Loucy (cell line): ENCODE measurements around the gene INHA.

Experiments used
- H2AFZ ChIP-seq: fragments of 200-600 bp; sonication (generic); 2 replicates; pipeline ENCODE4 v1.6.0; 2016; ENCODE audit warnings: antibody characterized with exemption, mild to moderate bottlenecking, low read length, moderate library complexity
- H3F3A ChIP-seq: fragments of 200-600 bp; 2 replicates; pipeline ENCODE4 v1.6.0; 2016; ENCODE audit warnings: antibody characterized with exemption, low read depth, mild to moderate bottlenecking
- H3K27me3 ChIP-seq: fragments of 200-600 bp; sonication (generic); 2 replicates; pipeline ENCODE4 v1.6.1; 2014; ENCODE audit warnings: low read length, mild to moderate bottlenecking; ENCODE audit not compliant: insufficient read depth, poor library complexity, severe bottlenecking
- H3K36me3 ChIP-seq: fragments of 200-600 bp; sonication (generic); 2 replicates; pipeline ENCODE4 v1.6.1; 2016; ENCODE audit warnings: low read length; ENCODE audit not compliant: insufficient read depth
- H3K4me1 ChIP-seq: fragments of 200-600 bp; sonication (generic); 2 replicates; pipeline ENCODE4 v1.5.1; 2014; ENCODE audit warnings: low read length, mild to moderate bottlenecking; ENCODE audit not compliant: insufficient read depth, poor library complexity, severe bottlenecking
- H3K4me2 ChIP-seq: fragments of 200-600 bp; sonication (generic); 2 replicates; pipeline ENCODE4 v1.6.0; 2014; ENCODE audit warnings: antibody characterized with exemption, low read length, low read depth, mild to moderate bottlenecking; ENCODE audit not compliant: poor library complexity, severe bottlenecking
- H3K4me3 ChIP-seq: fragments of 200-600 bp; sonication (generic); 2 replicates; pipeline ENCODE4 v1.5.1; 2014; ENCODE audit warnings: low read length, mild to moderate bottlenecking, mixed read lengths; ENCODE audit not compliant: poor library complexity, severe bottlenecking
- H3K79me2 ChIP-seq: fragments of 200-600 bp; sonication (generic); 2 replicates; pipeline ENCODE4 v1.6.1; 2014; ENCODE audit warnings: low read length; ENCODE audit not compliant: insufficient read depth
- H3K9ac ChIP-seq: fragments of 200-600 bp; sonication (generic); 2 replicates; pipeline ENCODE4 v1.6.0; 2014; ENCODE audit warnings: mild to moderate bottlenecking, low read depth, low read length, moderate library complexity; ENCODE audit not compliant: poor library complexity, severe bottlenecking
- H3K9me2 ChIP-seq: fragments of 200-600 bp; sonication (generic); replicated peaks from 2 replicates; pipeline ENCODE4 v1.6.1; 2016; ENCODE audit warnings: low read depth, low read length, mixed read lengths
- H3K9me3 ChIP-seq: fragments of 200-600 bp; sonication (generic); 2 replicates; pipeline ENCODE4 v1.6.1; 2014; ENCODE audit warnings: mild to moderate bottlenecking, antibody characterized with exemption, low read length, low read depth; ENCODE audit not compliant: insufficient read depth
- H4K20me1 ChIP-seq: fragments of 200-600 bp; sonication (generic); 2 replicates; pipeline ENCODE4 v1.6.0; 2014; ENCODE audit warnings: antibody characterized with exemption, low read length, mild to moderate bottlenecking; ENCODE audit not compliant: insufficient read depth, poor library complexity, severe bottlenecking
- EZH2phosphoT487 ChIP-seq: fragments of 200-600 bp; IDR thresholded peaks from 2 replicates; pipeline ENCODE4 v1.6.1; 2018; ENCODE audit warnings: antibody characterized with exemption, mild to moderate bottlenecking, moderate library complexity, borderline replicate concordance
- TF ChIP-seq, protein P1 (sequence below): fragments of 200-600 bp; sonication (generic); conservative IDR thresholded peaks from 2 replicates; pipeline ENCODE4 v1.5.1; 2014; ENCODE audit warnings: mild to moderate bottlenecking, antibody characterized with exemption, low read length

The INHA gene

DNA sequence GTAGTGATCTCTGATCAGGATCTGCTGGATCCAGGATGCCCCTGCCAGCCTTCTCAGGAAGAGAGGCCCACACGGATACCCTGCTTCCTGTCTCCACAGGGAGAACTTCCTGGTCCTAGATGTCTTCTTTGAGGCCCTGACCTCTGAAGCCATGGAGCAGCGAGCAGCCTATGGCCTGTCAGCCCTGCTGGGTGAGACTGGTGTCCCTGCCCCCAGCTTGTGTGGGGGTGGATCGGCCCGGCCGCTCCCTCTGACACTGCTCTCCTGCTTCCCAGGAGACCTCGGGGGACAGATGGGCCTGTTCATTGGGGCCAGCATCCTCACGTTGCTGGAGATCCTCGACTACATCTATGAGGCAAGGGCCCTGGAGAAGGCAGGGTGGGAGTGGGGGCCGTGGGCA is 35.1 kb upstream of the INHA start:
- TF ChIP-seq, protein P1, sequence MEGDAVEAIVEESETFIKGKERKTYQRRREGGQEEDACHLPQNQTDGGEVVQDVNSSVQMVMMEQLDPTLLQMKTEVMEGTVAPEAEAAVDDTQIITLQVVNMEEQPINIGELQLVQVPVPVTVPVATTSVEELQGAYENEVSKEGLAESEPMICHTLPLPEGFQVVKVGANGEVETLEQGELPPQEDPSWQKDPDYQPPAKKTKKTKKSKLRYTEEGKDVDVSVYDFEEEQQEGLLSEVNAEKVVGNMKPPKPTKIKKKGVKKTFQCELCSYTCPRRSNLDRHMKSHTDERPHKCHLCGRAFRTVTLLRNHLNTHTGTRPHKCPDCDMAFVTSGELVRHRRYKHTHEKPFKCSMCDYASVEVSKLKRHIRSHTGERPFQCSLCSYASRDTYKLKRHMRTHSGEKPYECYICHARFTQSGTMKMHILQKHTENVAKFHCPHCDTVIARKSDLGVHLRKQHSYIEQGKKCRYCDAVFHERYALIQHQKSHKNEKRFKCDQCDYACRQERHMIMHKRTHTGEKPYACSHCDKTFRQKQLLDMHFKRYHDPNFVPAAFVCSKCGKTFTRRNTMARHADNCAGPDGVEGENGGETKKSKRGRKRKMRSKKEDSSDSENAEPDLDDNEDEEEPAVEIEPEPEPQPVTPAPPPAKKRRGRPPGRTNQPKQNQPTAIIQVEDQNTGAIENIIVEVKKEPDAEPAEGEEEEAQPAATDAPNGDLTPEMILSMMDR = no peak
- no peak for TF ChIP-seq EZH2phosphoT487
- no peak overlapping the region for H3K4me3 ChIP-seq
- H3K36me3 ChIP-seq = no peaks in the 10 kb centered on the region
- no peak overlapping the region for H3K9ac ChIP-seq
- no peak overlapping the region for H3K4me2 ChIP-seq
- H3K9me3 ChIP-seq = no peaks in the 10 kb centered on the region
- H3K79me2 ChIP-seq = no peaks in the 10 kb centered on the region
- H3F3A ChIP-seq = no peaks in the 10 kb centered on the region
- no peaks in the 10 kb centered on the region for H3K27me3 ChIP-seq
- H3K4me1 ChIP-seq = no peaks in the 10 kb centered on the region
- no peak overlapping the region for H2AFZ ChIP-seq
- H4K20me1 ChIP-seq = no peaks in the 10 kb centered on the region
- H3K9me2 ChIP-seq = no peaks in the 10 kb centered on the region

DNA sequence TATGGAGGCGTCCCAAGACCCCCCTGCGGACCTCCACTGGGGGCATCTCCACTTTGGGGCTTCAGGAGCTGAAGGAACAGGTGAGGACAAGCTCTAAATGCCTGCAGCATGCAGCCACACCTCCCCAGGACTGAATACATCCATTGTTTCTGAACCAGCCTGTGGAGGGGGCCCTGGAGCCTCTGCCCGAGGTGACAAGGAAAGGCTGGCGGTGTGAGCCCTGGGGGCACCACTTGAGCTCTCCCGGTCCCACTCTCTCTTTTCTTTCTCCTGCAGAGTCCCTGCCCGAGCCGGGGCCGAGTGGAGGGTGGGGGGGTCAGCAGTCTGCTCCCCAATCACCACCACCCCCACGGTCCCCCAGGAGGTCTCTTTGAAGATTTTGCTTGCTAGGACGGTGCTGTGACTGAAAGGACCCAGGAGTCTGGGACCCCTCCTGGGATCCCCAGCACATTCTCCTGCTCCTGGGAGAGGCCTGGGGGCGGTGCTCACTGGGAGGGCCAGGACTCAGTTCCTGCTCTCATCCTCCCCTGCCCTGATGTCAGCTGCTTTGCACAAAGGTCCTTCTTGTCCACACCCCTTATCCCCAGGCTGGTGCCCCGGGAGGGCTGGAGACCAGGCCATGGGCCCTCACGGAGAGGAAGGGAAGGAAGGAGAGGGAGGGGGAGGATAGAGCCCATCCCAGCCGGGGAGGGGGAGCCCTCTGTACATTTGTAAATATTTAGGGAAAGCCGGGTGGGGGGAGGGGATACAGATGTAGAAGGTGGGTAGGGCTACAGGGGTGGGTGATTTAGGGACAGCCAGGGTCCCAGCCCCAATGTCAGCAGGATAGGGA is 34.2 kb upstream of the INHA start:
- no peak overlapping the region for H3K4me2 ChIP-seq
- TF ChIP-seq, protein P1 = no peak
- no peak for TF ChIP-seq EZH2phosphoT487
- no peaks in the 10 kb centered on the region for H3K9me2 ChIP-seq
- H2AFZ ChIP-seq = no peak overlapping the region
- no peaks in the 10 kb centered on the region for H3K79me2 ChIP-seq
- peaks cover 6% of the 10 kb centered on the region for H4K20me1 ChIP-seq
- peaks cover 6% of the 10 kb centered on the region for H3K4me1 ChIP-seq
- no peaks in the 10 kb centered on the region for H3K36me3 ChIP-seq
- H3K9me3 ChIP-seq = no peaks in the 10 kb centered on the region
- H3K4me3 ChIP-seq = no peak overlapping the region
- H3K27me3 ChIP-seq = no peaks in the 10 kb centered on the region
- no peaks in the 10 kb centered on the region for H3F3A ChIP-seq
- H3K9ac ChIP-seq = no peak overlapping the region

DNA sequence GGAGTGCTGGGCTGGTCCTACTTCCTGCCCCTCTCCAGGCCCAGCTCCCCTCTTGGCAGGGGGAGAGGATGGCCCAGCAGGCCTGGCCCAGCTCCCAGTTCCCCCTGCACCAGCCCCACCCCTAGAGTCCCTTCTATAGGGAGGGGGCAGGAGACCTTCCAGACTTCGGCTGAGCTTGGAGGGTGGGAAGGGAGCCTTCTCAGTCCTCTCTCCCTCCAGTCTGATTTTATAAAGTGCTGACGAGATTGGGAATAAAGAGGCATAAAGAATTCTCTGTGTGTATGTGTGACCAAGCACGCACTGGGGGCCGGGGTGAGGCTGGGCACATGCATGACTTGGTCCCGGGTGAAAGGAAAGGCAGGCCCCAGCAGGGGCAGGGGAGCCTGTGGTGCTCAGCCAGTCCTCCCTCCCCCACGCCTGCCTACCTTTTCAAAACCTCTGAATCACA is 33.6 kb upstream of the INHA start:
- H3F3A ChIP-seq = no peaks in the 10 kb centered on the region
- H3K9me2 ChIP-seq = no peaks in the 10 kb centered on the region
- H3K4me1 ChIP-seq = peaks cover 10% of the 10 kb centered on the region
- H2AFZ ChIP-seq = no peak overlapping the region
- no peaks in the 10 kb centered on the region for H3K36me3 ChIP-seq
- peaks cover 7% of the 10 kb centered on the region for H4K20me1 ChIP-seq
- TF ChIP-seq, protein P1 = no peak
- TF ChIP-seq EZH2phosphoT487 = no peak
- no peak overlapping the region for H3K4me2 ChIP-seq
- H3K9me3 ChIP-seq = no peaks in the 10 kb centered on the region
- H3K4me3 ChIP-seq = no peak overlapping the region
- H3K9ac ChIP-seq = no peak overlapping the region
- no peaks in the 10 kb centered on the region for H3K27me3 ChIP-seq
- H3K79me2 ChIP-seq = no peaks in the 10 kb centered on the region
